Testis (tissue), 2 donors: ENCODE measurements around the gene CARD10.

Source experiments
- POLR2A ChIP-seq: fragments of 450-650 bp; IDR thresholded peaks from one replicate; pipeline ENCODE4 v1.6.1; 2017; ENCODE audit warnings: antibody characterized with exemption, mild to moderate bottlenecking, moderate library complexity
- TF ChIP-seq, protein P1 (sequence below), 3 experiments: fragments of 450-650 bp in 2 of 3; fragments of 200-600 bp in 1 of 3; sonication (generic) in 1 of 3; IDR thresholded peaks; one replicate each; pipeline ENCODE4 v1.5.1; 2016 to 2019; ENCODE audit warnings: antibody characterized with exemption in 3 of 3, mild to moderate bottlenecking in 2 of 3, moderate library complexity in 1 of 3

DNA sequence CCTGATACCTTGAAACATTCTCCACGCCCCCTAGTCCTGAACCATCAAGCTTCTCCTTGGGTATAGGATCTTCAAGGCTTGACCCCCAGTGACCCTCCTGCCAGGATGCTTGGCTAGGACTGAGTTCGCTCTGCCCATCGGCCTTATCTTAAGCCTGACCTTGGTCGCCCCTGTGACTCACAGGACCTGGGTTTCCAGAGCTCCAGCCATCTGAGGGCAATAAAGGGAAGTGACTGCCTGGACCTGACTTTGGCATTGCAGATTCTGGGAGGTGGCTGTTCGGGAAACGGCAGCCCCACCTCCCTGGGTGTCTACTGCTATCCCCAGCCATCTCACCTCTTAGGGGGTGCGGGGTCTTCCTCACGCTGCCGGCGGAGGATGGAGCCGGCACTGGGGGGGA lies 15.4 kb downstream of the CARD10 start:
- TF ChIP-seq, protein P1, sequence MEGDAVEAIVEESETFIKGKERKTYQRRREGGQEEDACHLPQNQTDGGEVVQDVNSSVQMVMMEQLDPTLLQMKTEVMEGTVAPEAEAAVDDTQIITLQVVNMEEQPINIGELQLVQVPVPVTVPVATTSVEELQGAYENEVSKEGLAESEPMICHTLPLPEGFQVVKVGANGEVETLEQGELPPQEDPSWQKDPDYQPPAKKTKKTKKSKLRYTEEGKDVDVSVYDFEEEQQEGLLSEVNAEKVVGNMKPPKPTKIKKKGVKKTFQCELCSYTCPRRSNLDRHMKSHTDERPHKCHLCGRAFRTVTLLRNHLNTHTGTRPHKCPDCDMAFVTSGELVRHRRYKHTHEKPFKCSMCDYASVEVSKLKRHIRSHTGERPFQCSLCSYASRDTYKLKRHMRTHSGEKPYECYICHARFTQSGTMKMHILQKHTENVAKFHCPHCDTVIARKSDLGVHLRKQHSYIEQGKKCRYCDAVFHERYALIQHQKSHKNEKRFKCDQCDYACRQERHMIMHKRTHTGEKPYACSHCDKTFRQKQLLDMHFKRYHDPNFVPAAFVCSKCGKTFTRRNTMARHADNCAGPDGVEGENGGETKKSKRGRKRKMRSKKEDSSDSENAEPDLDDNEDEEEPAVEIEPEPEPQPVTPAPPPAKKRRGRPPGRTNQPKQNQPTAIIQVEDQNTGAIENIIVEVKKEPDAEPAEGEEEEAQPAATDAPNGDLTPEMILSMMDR (IDR thresholded peaks at IDR 0.05): no peak
- no peak for TF ChIP-seq POLR2A
